GM12874 (cell line): ENCODE measurements around the gene CDH23.

Experiments
- TF ChIP-seq, protein P1 (sequence below): IDR thresholded peaks from 2 replicates; pipeline ENCODE4 v1.5.1; 2011; ENCODE audit warnings: low read depth, mild to moderate bottlenecking, control low read depth, low read length, moderate library complexity; ENCODE audit not compliant: insufficient read depth

Gene CDH23

DNA sequence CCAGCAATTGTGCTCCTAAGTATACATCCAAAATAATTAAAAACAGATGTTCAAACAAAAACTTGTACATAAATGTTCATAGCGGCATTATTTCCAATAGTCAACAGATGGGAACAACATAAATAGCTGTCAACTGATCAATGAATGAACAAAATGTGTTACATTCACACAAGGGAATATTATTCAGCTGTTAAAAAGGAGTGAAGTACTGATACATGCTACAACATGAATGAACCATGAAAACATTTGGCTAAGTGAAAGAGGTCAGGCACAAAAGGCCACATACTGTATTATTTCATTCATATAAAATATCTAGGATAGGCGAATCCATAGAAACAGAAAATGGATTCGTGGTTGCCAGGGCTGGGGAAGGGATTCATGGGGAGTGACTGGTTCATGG lies 109.1 kb downstream of the CDH23 start:
- TF ChIP-seq, protein P1, sequence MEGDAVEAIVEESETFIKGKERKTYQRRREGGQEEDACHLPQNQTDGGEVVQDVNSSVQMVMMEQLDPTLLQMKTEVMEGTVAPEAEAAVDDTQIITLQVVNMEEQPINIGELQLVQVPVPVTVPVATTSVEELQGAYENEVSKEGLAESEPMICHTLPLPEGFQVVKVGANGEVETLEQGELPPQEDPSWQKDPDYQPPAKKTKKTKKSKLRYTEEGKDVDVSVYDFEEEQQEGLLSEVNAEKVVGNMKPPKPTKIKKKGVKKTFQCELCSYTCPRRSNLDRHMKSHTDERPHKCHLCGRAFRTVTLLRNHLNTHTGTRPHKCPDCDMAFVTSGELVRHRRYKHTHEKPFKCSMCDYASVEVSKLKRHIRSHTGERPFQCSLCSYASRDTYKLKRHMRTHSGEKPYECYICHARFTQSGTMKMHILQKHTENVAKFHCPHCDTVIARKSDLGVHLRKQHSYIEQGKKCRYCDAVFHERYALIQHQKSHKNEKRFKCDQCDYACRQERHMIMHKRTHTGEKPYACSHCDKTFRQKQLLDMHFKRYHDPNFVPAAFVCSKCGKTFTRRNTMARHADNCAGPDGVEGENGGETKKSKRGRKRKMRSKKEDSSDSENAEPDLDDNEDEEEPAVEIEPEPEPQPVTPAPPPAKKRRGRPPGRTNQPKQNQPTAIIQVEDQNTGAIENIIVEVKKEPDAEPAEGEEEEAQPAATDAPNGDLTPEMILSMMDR: no peak

DNA sequence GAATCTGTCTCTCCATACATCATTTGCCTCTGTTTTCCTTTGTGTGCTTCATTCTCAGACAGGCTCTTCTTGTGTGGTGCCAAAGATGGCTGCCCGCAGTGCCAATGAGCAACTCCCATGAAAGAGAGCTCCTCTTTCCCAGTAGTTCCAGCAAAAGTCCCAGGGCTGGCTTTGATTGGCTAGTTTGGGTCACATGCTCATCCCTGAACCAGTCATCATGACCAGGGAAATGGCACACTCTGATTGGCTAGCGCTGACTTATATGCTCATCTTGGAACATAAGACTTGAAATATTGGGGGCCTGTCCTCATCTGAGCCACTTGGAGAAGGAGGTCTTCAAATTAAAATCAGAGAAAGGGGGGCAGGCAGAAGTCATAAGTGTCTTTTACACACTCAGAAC lies 112.7 kb downstream of the CDH23 start:
- TF ChIP-seq, protein P1: no peak

DNA sequence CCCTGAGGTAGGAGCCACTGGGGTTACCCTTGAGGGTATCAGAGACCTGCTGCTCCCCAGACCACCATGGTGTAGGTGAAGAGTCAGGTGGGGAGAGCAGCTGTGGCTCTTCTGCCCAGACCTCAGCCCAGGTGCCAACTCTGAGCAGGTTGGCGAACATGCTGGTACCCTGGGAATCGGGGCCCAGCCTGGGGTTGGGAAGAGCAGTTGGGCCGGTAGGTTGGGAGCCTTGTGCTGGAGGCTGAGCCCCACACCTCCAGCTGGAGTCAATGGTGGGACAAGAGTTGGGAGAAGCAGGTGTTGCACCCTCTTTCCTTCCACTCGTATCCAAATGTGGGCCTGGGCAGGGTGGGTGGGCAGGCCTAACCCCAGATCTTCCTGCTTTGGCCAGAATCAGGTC lies 114.5 kb downstream of the CDH23 start:
- TF ChIP-seq, protein P1: no peak

DNA sequence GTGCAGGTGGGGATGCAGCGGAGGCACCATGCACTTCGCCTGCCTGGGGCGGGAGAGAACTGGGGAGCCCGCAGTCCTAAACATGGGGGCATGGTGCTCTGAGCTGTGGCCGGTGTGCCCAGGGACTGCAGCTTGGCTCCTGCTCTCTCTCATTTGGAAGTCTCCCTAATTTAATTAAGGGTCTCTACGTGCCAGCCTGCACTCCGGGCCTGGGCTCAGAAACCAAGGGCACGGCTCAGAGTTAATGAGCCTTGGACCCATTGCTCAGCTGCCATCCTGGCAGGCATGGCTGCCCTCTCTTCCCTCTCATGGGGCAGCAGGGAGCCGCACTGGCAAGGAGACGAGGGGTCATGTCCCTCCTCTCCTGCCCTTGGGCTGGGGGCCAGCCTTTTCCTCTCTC lies 115.6 kb downstream of the CDH23 start:
- TF ChIP-seq, protein P1: no peak

DNA sequence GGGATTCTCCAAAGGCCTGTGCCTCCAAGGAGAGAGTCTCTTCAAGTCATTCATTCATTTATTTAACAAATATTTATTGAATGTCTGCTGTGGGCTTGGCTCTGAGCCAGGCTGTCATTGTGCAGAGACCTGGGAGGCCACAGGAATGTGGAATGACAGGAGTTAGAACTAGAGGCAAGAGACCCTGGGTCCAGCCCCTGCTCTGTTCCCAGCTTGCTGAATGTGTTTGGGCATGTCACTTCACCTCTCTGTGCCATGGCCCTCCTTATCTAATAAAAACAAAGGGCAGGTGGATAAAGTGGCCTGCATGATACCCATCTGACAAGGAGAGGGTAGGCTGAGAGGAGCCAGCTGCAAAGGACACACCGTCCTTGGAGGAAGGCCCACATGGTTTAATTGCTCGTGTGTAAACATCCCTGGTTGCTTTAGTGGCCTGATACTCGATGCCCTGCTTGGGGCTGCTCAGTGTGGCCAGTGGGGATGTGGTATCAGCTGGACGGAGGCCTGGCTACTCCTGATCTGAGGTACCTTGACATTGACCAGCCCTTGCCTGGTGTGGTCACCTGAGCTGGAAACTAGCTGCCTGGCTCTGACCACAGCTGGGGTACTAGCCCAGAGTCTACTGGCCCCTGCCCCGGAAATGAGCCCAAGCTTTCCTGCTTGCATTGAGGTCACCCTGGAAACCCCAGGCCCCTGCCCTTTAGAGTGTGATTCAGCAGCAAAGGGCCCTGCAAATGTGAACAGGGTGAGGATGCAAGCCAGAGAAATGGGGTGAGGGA lies 116.2 kb downstream of the CDH23 start:
- TF ChIP-seq, protein P1: no peak

DNA sequence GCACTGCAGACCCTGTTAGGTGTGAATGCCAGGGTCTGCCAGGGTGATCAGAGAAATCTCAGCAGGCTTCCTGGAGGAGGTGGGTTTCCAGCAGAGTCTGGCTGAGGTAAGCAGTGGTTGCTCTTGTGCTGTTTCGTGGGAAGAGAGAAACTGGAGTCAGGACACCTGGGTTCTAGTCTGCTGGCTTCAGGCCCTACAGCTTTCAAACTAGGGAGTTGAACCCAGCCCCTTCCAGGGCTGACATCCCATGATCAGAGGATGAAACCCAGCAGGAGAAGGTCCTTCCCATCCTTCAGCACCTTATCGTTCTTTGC lies 116.8 kb downstream of the CDH23 start:
- TF ChIP-seq, protein P1: no peak

DNA sequence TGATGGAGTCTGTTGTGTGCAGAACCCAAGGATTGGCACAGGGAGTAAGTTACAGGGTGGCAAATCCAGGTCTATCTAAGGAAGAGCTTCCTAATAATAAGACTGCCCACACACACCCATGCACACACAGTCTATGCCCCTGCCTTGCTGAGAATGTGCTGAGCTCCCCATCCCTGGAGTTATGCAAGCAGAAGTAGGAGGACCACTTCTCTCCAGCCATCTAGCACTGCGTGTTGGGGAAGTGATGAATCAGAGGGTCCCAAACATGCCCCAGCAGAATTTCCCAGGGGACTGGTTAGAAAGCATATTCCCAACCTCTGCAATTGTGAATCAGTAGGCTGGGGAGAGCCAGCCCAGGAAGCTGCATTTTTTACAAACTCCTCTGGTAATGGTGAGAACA lies 117.2 kb downstream of the CDH23 start:
- TF ChIP-seq, protein P1: no peak
